Embryonic facial prominence (tissue), 1 donor: ENCODE measurements around the gene KLF18.
"Not testable (repeated sequence)": the region's sequence is repeated elsewhere in the genome, so short reads cannot be mapped to it uniquely, and the experiment has no call there.

Source experiments
- DNase-seq: peaks from one replicate; pipeline ENCODE4 v3.0.0-alpha.2; 2016; ENCODE audit errors: extremely low spot score

KLF18 gene

GRCh38 chr1:44120398-44120949 is 21.0 kb downstream of the KLF18 start:
- no peak for DNase-seq

DNA sequence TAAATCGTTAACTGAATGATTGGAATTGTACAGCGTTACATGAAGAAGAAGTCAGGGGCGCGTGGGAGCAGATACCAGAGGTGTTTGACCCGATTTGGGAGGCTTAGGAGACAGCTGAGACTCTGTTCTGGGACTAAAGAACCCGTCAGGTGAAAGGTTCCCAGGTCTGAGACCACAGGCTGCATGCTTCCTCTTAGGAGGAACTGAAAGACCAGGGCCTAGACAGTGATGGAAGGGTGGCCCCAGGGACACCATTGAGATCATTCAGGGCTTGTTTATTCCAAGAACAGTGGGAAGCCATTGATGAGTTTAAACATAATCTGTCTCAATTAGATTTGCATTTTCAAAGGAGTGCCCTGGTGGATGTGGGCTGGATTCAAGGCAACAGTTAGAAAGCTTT is 21.9 kb downstream of the KLF18 start:
- DNase-seq: no peak

DNA sequence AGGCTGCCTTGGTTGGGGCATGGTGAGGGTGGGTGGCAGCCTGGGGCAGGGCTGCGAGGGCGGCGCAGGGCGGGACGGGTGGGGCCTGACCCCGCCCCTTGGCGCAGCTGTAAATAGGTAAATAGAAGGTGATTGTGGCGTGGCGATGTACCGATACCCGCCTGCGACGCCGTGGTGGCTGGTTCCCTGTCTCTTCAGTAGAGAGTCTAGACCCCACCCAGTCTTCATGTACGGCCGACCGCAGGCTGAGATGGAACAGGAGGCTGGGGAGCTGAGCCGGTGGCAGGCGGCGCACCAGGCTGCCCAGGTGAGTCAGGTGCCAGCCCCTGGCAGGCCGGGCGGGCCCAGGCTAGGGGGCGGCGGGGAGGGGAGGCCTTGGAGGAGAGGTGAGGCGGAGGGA is 22.7 kb downstream of the KLF18 start, which contains the start of gene KLF17:
Gene KLF17, plus strand, starts transcription at position 140 of the 400 bp plus-strand sequence. Its CDS starts 87 bp downstream, at position 227.
- DNase-seq: no peak

GRCh38 chr1:44117272-44117671 is 24.2 kb downstream of the KLF18 start:
- DNase-seq: not testable (repeated sequence)

GRCh38 chr1:44114098-44114497 is 27.3 kb downstream of the KLF18 start:
- no peak for DNase-seq

- no peak for DNase-seq
These were observed 28.3 kb downstream of the KLF18 start for GRCh38 chr1:44113095-44113609.

GRCh38 chr1:44112486-44112885 is 28.9 kb downstream of the KLF18 start:
- DNase-seq: no peak

- no peak for DNase-seq
These were observed 29.6 kb downstream of the KLF18 start for GRCh38 chr1:44111861-44112260.

DNA sequence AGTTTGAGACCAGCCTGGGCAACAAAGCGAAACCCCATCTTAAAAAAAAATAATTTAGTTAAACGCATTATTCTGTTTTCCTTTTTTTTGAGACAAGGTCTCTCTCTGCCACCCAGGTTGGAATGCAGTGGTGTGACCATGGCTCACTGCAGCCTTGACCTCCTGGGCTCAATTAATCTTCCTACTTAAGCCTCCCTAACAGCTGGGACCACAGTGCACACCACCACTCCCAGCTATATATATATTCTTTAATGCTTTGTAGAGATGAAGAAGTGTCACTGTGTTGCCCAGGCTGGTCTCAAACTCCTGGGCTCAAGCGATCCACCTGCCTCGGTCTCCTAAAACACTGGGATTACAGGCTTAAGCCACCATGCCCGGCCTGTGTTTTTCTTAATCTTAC is 30.5 kb downstream of the KLF18 start:
- no peak for DNase-seq

DNA sequence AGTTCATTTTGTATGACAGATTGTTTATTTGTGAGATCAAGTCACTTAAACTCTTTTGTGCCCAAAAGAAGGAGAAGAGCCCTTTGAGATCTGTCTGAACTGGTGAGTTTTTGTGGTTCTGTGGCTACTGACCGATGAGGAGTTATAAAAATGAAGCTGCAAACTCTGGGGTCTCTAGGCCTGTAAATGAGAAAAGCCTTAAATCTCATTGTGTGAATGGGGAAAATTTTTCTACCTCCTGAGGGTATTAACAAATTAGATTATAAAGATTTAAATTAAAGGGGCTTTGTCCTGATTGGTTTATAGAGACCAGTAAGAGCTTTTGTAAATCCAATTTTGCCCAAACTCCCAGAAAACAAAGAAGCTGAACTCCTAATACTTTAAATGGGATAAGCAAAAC is 32.5 kb downstream of the KLF18 start:
- DNase-seq: no peak

- DNase-seq: no peak
These were observed 33.2 kb downstream of the KLF18 start for GRCh38 chr1:44108241-44108640.

GRCh38 chr1:44105810-44106209 is 35.6 kb downstream of the KLF18 start:
- DNase-seq: no peak

DNA sequence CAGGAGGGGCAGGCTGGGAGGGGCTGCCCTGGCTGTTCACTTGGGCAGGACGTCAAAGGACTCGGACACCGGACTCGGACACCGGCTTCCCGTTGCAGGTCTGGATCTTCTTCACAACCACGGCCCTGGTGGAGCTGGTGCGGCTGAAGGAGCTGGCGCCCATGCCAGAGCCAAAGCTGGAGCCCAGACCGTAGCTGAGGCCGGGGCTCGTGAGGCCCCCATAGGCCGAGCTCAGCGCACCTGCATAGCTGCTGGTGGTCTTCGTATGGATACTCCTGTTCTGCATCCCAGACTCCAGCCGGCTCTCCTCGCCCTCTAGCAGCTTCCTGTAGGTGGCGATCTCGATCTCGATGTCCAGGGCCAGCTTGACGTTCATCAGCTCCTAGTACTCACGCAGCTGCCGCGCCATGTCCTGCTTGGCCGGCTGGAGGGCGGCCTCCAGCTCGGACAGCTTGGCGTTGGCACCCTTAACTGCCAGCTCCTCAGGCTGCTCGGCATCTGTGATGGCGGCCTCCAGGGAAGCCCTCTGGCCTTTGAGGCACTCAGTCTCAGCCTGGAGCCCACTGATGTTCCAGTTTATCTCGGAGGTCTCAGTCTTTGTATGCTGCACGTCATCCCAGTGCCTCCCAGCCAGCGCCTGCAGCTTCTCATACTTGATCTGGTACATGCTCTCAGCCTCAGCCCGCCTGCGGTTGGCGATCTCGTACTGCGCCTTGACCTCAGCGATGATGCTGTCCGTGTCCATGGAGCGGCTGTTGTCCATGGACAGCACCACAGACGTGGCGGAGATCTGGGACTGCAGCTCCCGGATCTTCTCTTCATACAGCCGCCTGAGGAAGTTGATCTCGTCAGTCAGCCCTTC is 37.9 kb downstream of the KLF18 start:
- no peak for DNase-seq

GRCh38 chr1:44101328-44101727 is 40.1 kb downstream of the KLF18 start:
- DNase-seq: no peak

DNA sequence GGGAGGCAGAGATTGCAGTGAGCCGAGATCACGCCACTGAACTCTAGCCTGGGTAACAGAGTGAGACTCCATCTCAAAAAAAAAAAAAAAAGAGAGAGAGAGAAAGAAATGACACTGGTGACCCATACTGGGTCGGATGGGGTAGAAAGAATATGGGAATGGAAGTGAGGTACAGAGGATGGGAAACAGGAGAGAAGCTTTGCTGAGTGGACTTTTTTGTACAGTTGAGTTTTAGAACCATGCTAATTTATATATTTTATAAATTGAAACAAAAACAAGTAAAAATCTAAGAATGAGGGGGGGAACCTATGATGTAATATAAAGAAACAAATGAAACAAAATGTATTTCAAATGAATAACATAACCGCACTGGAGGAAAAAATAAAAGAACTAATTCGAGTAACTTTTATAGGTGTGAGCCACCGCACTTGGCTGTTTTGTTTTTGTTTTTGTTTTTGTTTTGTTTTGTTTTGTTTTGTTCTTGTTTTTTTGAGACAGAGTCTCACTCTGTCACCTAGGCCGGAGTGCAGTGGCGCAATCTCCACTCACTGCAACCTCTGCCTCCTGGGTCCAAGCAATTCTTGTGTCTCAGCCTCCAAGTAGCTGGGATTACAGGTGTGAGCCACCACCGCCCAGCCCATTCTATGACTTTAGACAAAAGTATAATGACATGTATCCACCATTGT is 41.1 kb downstream of the KLF18 start:
- DNase-seq: no peak

DNA sequence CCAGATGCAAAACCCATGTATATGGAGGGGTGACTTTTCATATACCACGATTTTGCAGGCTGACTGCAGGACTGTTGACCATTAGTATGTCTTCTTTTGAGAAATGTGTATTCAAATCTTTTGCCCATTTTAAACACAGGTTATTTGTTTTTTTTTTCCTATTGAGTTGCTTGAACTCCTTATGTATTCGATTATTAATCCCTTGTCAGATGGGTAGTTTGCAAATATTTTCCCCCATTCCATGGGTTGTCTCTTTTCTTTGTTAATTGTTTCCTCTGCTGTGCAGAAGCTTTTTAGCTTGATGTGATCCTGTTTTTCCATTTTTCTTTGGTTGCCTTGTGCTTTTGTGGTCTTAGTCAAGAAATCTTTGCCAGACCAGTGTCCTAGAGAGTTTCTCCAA is 47.4 kb downstream of the KLF18 start:
- no peak for DNase-seq

DNA sequence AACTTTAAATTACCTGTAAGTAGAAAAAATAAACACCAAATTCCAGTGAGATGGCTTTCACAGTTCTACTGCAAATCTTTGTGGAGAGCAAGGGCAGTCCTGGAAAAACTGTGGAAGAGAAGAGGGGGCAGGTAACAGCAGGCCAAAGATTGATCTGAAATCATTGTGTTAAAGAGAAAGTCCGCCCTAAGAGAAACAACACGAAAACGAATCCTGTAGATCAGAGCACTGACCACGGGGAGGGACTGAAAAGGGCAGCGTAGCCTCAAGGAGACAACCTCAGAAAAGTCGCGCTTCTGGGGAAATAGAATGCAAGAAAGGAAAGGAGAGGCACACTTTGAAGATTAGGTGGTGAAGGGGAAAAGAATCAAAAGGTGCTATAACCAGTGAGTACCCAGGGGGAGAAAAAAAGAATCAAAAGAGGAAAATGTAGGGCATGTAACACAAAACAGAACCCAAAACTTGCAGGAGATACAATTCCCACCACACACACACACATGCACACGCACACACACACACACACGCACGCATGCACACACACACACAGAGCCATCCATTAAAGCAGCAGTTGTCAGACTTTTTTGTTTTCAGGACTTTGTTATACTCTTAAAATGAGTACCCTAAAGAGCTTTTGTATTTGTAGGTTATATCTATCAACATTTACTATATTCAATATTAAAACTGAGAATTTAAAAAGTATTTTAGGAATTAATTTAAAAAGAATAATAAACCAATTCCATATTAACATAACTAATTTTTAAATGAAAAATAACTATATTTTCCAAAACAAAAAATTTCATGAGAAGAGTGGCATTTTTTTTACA is 50.8 kb downstream of the KLF18 start:
- DNase-seq: no peak

- no peak for DNase-seq
These were observed 51.9 kb downstream of the KLF18 start for GRCh38 chr1:44089371-44090048.
